Measurements from ENCODE around the gene RPS10.
A peak's percentile ranks its signal among the peaks of the same experiment; 100 is the strongest.

RPS10 gene

DNA sequence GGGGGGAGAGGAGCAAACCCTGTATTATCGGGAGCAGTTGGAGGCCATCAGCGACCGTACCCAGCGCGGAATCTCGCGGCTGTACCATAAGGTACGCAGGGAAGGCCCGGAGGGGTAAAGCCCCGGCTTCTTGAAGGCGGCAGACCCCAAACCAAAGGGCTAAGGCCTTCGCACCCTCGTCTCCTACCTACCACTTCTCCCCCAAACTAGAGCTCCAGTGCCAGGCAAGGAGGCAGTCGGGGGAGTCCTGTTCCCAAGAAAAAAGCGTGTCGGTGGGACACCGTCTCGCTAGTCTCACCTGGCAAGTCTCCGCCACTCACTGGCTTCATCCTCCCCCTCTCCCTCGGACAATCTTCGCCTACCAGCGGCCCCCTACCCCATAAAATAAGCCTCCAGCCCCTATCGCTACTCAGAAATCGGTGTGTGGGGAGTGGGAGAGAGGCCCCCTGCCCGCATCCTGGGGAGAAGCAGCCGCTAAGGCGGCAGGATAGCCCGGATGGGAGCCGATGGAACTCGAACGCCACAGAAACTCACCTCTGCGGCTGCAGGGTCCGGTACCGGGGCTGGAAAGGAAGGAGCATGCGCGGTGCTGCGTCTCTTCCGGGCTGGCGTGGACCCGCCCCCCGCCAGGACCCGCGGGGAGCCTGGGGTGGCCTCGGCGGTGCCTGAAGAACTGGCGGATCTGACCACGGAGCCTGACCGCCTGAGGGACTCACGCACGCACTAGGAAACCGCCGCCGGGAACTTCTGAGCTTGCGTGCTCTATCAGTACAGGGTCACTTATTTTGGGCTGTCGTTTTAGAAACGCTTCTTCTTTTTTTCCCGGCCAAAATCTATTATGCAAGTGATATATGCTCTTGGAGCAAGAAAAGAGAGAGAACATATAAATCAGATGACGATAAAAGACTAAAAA is at the start of gene RPS10:
TSS of gene RPS10 (minus strand) at position 572 of the 913 bp plus-strand sequence. CDS start 848 bp downstream, outside the sequence.
- DNase-seq: peak; percentile 86 to 91

DNA sequence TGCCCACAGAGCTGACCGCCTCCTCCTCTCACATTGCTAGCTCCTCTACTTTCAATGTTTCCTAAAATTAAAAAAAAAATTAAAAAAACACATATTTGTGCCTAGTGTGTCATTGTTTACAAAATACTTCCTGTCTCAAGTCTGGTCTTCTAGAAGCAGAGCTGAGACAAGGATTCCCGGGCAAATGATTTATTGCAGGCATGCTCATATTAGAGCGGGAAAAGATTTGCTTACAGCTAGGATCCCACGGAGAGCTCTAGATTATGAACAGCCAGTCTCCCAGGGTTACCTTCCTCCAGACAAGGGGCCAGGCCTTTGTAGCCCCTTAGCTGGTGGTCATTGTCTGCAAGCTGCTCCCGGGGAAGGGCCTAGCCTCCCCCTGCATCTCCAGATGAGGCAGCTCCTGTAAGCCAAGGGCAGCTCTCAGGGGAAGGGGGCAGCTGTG is 49.4 kb upstream of the RPS10 start:
- no peak for DNase-seq

- no peak for DNase-seq
Observed at GRCh38 chr6:34474754-34475153, 48.9 kb upstream of the RPS10 start.

- no peak for DNase-seq
Observed at GRCh38 chr6:34473967-34474366, 48.1 kb upstream of the RPS10 start.

GRCh38 chr6:34472425-34472824 is 46.6 kb upstream of the RPS10 start:
- DNase-seq: no peak

DNA sequence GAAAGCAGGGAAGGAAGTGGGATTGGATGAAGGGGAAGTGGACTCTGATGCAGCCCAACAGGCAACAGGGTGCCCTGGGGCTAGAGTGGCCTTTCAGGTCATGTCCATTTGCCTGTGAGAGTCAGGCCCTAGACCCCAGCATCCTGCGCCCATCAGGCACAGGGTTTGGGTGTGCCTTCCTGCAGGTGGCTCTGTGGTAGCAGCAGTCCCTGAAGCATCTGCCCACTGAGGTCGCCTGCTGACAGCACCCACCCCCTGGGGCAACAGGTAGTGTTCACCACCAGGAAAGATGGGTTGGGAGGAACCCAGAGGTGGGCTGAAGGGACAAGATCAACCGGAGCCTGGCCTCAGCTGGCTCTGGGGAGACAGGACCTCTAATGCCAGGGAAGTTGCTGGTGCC is 43.6 kb upstream of the RPS10 start:
- no peak for DNase-seq

DNA sequence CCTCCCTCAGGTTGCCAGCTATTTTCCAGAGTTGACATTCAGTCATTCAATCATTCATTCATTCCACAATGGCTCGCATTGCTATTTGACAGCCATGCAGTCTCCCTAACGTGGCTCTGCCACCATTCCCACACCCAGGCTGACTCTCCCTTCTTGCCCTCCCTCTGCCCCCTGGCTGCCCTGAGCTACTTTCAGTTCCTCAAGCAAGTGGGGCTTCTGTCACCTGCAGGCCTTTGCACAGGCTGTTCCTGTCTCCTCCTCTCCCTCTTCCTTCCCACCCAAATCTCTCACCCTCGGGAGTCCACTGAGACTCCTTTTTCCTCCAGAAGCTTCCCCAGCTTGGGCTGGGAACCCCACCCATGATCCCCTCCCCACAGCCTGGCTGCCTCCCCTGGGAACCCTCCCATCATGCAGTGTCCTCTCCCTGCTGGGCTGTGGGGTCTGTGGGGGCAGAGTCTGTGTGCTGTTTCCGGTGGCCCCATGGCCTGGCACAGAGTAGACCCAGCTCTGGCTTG is 42.6 kb upstream of the RPS10 start:
- no peak for DNase-seq

DNA sequence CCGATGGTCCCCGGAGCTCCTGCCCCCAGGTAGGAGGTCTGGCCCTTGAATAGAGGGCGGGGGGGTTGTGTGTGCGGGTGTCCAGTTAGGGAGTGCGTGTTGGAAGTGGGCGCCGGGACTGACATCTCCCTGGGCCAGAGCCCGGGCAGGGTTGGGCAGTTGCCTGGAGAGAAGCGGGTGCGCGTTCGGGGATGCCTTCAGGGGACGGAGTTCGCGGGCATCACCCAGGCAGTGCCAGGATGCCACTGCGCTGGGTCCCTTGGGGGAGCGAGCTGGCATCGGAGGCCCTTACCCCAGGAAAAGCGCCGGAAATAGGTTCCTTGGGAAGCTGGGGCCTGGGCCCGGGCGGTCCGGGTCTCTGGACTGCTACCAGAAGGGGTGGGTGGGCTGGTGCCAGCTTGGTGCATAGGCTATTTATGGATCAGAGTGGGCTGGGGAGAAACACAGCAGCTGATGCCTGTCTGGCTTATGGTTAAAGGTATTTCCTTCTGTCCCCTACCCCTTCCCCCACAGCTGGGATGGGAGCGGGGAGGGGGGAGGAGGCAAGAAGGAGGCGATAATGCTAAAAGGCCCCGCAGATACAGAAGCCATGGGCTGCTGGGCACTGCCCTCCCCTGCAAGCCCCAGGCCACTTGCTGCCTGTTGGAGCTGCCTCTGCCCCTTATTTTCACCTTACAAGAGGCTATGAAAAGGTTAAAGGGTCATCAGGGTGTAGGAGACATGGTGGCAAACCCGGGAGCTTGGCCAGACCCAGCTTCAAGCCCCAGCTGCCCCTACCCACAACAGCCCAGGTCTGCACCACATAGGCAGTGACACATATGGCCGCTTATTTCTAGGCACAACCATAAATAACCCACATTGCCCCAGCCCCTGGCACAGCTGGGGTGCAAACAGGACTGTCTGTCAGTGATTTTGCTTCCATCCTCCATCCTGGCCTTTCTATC is 40.6 kb upstream of the RPS10 start:
- DNase-seq: no peak

- peak; percentile 24 to 37 for DNase-seq
Observed at GRCh38 chr6:34465531-34466241, 39.8 kb upstream of the RPS10 start, which contains the start of gene PACSIN1. TSS of gene PACSIN1 (plus strand) at chr6:34466076. CDS start at chr6:34526306, 60,230 bp downstream.

- DNase-seq: no peak
Observed at GRCh38 chr6:34463849-34464248, 38.0 kb upstream of the RPS10 start.

DNA sequence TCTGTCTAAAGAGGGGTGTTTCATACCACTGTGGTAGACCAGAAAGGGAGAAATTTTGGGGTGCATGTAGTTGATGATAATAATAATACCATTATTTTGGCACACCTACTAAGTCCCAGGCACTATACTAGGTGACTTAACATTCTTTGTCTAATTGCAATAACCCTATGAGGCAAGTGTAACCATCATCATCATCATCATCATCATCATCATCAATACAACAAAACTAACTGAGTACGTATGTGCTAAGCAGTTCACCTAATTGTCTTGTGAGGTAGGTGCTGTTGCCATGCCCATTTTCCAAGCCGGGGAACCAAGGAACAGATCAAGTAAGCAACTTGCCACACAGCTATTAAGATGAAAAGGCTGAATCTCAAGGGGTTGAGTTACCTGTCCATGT is 37.4 kb upstream of the RPS10 start:
- DNase-seq: no peak

- DNase-seq: peak in 1 of 2 experiments; percentile 28
Observed at GRCh38 chr6:34462551-34462971, 36.7 kb upstream of the RPS10 start.

DNA sequence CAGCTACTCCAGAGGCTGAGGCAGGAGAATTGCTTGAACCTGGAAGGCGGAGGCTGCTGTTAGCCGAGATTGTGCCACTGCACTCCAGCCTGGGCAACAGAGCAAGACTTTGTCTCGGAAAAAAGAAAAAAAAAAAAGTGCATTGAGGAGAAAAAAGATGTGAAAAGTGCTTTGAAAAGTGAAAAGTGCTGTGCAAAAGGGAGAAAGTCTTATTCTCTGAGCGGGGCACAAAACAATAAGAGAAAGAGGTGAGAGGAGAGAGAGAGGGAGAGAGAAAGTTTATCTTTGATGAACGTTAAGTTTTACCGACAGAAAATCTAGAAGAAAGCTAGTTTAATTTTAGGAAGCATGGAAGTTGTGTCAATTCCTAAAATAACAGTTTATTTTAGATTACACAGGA is 36.1 kb upstream of the RPS10 start:
- no peak for DNase-seq

GRCh38 chr6:34460796-34461507 is 35.1 kb upstream of the RPS10 start:
- no peak for DNase-seq

GRCh38 chr6:34459899-34460593 is 34.2 kb upstream of the RPS10 start:
- DNase-seq: peak in 1 of 2 experiments; percentile 33

GRCh38 chr6:34457742-34458735 is 32.2 kb upstream of the RPS10 start:
- DNase-seq: no peak

DNA sequence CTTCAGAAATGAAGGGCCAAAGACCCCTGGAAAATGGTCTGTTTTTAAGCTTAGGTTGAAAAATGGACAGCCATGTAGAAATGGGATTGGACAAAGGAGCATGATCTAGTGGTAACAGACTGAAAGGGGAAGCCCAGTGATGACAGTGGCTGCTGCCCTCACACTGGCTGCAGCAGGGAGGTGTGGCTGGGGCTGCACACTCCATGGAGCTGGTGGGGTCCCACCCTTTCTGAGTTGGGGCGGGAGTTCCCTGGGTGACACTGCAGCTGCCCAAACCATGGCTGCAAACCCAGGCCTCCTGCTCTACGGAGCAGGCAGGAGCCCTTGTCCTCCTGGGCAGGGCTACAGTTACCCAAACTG is 31.5 kb upstream of the RPS10 start:
- no peak for DNase-seq

DNA sequence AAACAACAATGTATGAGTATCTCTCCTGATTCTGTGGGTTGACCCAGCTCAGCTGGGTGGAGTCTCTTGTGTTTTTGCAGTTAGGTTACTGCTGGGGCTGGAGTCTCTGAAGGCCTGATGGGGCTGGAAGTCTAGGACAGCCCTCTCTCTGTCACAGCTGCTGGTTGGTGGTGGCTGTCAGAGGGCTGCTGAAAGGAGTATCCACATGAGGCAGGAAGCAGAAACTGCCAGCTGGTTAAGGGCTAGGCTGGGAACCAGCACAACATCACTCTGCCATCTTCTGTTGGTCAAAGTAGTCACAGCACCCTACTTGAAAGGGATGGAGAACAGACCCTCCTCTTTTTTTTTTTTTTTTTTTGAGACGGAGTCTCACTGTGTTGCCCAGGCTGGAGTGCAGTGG is 30.0 kb upstream of the RPS10 start:
- DNase-seq: no peak

DNA sequence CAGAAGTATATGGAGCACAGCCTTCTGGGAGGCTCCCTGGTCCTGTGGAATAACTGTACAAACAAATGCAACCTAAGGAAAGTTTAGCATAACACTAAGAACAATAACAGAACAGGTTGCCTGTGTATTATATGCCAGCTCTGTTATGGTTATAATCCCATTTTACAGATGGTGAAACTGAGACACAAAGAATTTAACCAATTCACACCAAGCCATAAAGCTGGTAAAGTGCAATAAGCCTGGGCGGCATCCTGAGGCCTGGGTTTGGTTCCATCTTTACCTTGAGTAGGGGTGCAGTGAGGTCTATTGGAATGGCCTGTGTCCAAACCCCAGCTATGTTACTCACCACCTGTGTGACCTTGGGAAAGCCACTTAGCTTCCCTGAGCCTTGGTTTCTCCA is 25.3 kb upstream of the RPS10 start:
- no peak for DNase-seq

DNA sequence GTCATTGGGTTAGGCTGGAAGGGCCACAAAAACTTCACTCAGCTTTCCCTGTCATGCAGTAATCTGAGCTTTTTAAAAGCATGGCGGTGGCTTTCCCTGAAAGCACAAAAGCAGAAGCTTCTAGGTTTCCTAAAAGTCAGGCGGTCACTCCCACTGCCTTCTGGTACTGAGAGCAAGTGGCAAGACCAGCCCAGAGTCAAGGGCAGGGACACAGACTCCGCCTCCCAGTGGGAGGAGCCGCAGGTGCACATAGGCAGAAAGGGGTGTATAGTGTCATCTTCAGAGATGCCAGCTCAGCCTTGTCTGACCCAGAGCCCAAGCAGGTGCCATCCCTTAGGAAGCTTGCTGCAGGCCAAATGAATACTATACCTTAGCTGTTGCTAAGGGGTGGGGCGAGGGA is 22.0 kb upstream of the RPS10 start:
- no peak for DNase-seq
